ENCODE results near the gene TRIM50.
"Not testable (repeated sequence)": the region's sequence is repeated elsewhere in the genome, so short reads cannot be mapped to it uniquely, and the experiment has no call there.

The TRIM50 gene

GRCh38 chr7:73327922-73328321 is at the start of gene TRIM50, which contains the start of gene FKBP6:
Gene TRIM50 (minus strand): TSS chr7:73328082. CDS start chr7:73324787, 3,295 bp downstream.
Gene FKBP6 (plus strand): TSS chr7:73328161. CDS start chr7:73328429, 268 bp downstream.
- not testable (repeated sequence) for H3K9me3 ChIP-seq (ENCODE audit: low read length)

GRCh38 chr7:73376671-73377412 is 49.0 kb upstream of the TRIM50 start:
- H3K79me2 ChIP-seq (ENCODE audit: insufficient read depth, low read length): no peaks in the 10 kb centered on the region
- H3K27ac ChIP-seq (ENCODE audit: low read depth, low read length, poor library complexity, severe bottlenecking): no peak overlapping the region
- no peaks in the 10 kb centered on the region for H3K9me2 ChIP-seq (ENCODE audit: low read depth, low read length)
- no peak overlapping the region for H3K9ac ChIP-seq (ENCODE audit: low read length)
- H3K4me1 ChIP-seq (ENCODE audit: insufficient read depth, low read length, severe bottlenecking): no peaks in the 10 kb centered on the region
- H3K9me3 ChIP-seq (ENCODE audit: low read length): no peaks in the 10 kb centered on the region
- H3K36me3 ChIP-seq (ENCODE audit: insufficient read depth, low read length): no peaks in the 10 kb centered on the region
- H4K20me1 ChIP-seq (ENCODE audit: insufficient read depth, low read length): no peaks in the 10 kb centered on the region
- H3K27me3 ChIP-seq (ENCODE audit: insufficient read depth, low read length): peaks cover 14% of the 10 kb centered on the region; the same call in 1 of the 2 replicates
- no peak overlapping the region for H3K4me2 ChIP-seq (ENCODE audit: low read length)
- no peak overlapping the region for H3K4me3 ChIP-seq (ENCODE audit: low read depth, low read length, poor library complexity, severe bottlenecking)
- H2AFZ ChIP-seq (ENCODE audit: low read length): no peak overlapping the region
- no peak for TF ChIP-seq EZH2 (IDR thresholded peaks at IDR 0.05; ENCODE audit: borderline replicate concordance, low read length)
- no peak for TF ChIP-seq CTCF (IDR thresholded peaks at IDR 0.05; ENCODE audit: low read length)
- no peaks in the 10 kb centered on the region for H3F3A ChIP-seq (ENCODE audit: insufficient read depth, low read length)

More at GRCh38 chr7:73327922-73328321, at the start of gene TRIM50, which contains the start of gene FKBP6:
- H3K4me2 ChIP-seq (ENCODE audit: low read length); H3K9me2 ChIP-seq (ENCODE audit: low read depth, low read length); H3K36me3 ChIP-seq (ENCODE audit: insufficient read depth, low read length); H4K20me1 ChIP-seq (ENCODE audit: insufficient read depth, low read length); H3K9ac ChIP-seq (ENCODE audit: low read length); H3K79me2 ChIP-seq (ENCODE audit: insufficient read depth, low read length); H3K4me3 ChIP-seq (ENCODE audit: low read depth, low read length, poor library complexity, severe bottlenecking); H3K4me1 ChIP-seq (ENCODE audit: insufficient read depth, low read length, severe bottlenecking); H3F3A ChIP-seq (ENCODE audit: insufficient read depth, low read length); H3K27ac ChIP-seq (ENCODE audit: low read depth, low read length, poor library complexity, severe bottlenecking); H2AFZ ChIP-seq (ENCODE audit: low read length); H3K27me3 ChIP-seq (ENCODE audit: insufficient read depth, low read length): not testable (repeated sequence)

- H3K9ac ChIP-seq (ENCODE audit: low read length); H3K9me2 ChIP-seq (ENCODE audit: low read depth, low read length); H3K9me3 ChIP-seq (ENCODE audit: low read length); H3K36me3 ChIP-seq (ENCODE audit: insufficient read depth, low read length); H2AFZ ChIP-seq (ENCODE audit: low read length); H3K79me2 ChIP-seq (ENCODE audit: insufficient read depth, low read length); H3K27ac ChIP-seq (ENCODE audit: low read depth, low read length, poor library complexity, severe bottlenecking); H3K4me3 ChIP-seq (ENCODE audit: low read depth, low read length, poor library complexity, severe bottlenecking); H3F3A ChIP-seq (ENCODE audit: insufficient read depth, low read length); H4K20me1 ChIP-seq (ENCODE audit: insufficient read depth, low read length); H3K4me2 ChIP-seq (ENCODE audit: low read length); H3K4me1 ChIP-seq (ENCODE audit: insufficient read depth, low read length, severe bottlenecking): not testable (repeated sequence)
- peaks cover 14% of the 10 kb centered on the region; the same call in 1 of the 2 replicates for H3K27me3 ChIP-seq (ENCODE audit: insufficient read depth, low read length)
Measured at GRCh38 chr7:73376262-73376661, 48.4 kb upstream of the TRIM50 start.

- TF ChIP-seq EZH2 (IDR thresholded peaks at IDR 0.05; ENCODE audit: borderline replicate concordance, low read length) (no peak), CTCF (IDR thresholded peaks at IDR 0.05; ENCODE audit: low read length) (no peak)
- no peaks in the 10 kb centered on the region for H3K36me3 ChIP-seq (ENCODE audit: insufficient read depth, low read length)
- no peak overlapping the region for H2AFZ ChIP-seq (ENCODE audit: low read length)
- H3K9me3 ChIP-seq (ENCODE audit: low read length): no peaks in the 10 kb centered on the region
- no peaks in the 10 kb centered on the region for H4K20me1 ChIP-seq (ENCODE audit: insufficient read depth, low read length)
- H3K9me2 ChIP-seq (ENCODE audit: low read depth, low read length): no peaks in the 10 kb centered on the region
- no peaks in the 10 kb centered on the region for H3K79me2 ChIP-seq (ENCODE audit: insufficient read depth, low read length)
- H3K4me3 ChIP-seq (ENCODE audit: low read depth, low read length, poor library complexity, severe bottlenecking): no peak overlapping the region
- no peaks in the 10 kb centered on the region for H3F3A ChIP-seq (ENCODE audit: insufficient read depth, low read length)
- no peaks in the 10 kb centered on the region for H3K4me1 ChIP-seq (ENCODE audit: insufficient read depth, low read length, severe bottlenecking)
- H3K27ac ChIP-seq (ENCODE audit: low read depth, low read length, poor library complexity, severe bottlenecking): no peak overlapping the region
- H3K9ac ChIP-seq (ENCODE audit: low read length): no peak overlapping the region
- H3K27me3 ChIP-seq (ENCODE audit: insufficient read depth, low read length): peaks cover 9% of the 10 kb centered on the region; the same call in 1 of the 2 replicates
- no peak overlapping the region for H3K4me2 ChIP-seq (ENCODE audit: low read length)
Measured at GRCh38 chr7:73373741-73374140, 45.9 kb upstream of the TRIM50 start.
